ENCODE measurements around the gene KCNQ1.

KCNQ1 gene

GRCh38 chr11:2699531-2700414 is 255.0 kb downstream of the KCNQ1 start, which contains the start of gene KCNQ1OT1:
Gene KCNQ1OT1, minus strand, starts transcription at chr11:2699994.
- peak; percentile 90 for DNase-seq (ENCODE audit: low read depth)

GRCh38 chr11:2700415-2701211 is 255.8 kb downstream of the KCNQ1 start:
- peak; percentile 37 for DNase-seq (ENCODE audit: low read depth)

- DNase-seq (ENCODE audit: low read depth): no peak
These were observed 256.4 kb downstream of the KCNQ1 start for GRCh38 chr11:2701230-2701629.

GRCh38 chr11:2701898-2702434 is 257.2 kb downstream of the KCNQ1 start:
- DNase-seq (ENCODE audit: low read depth): no peak

GRCh38 chr11:2702771-2703362 is 258.1 kb downstream of the KCNQ1 start:
- DNase-seq (ENCODE audit: low read depth): no peak

- DNase-seq (ENCODE audit: low read depth): peak; percentile 77
These were observed 258.7 kb downstream of the KCNQ1 start for GRCh38 chr11:2703363-2704141.

- no peak for DNase-seq (ENCODE audit: low read depth)
These were observed 259.5 kb downstream of the KCNQ1 start for GRCh38 chr11:2704356-2704755.

- no peak for DNase-seq (ENCODE audit: low read depth)
These were observed 260.2 kb downstream of the KCNQ1 start for GRCh38 chr11:2704896-2705606.

- DNase-seq (ENCODE audit: low read depth): no peak
These were observed 261.5 kb downstream of the KCNQ1 start for GRCh38 chr11:2706321-2706720.

- DNase-seq (ENCODE audit: low read depth): no peak
These were observed 262.9 kb downstream of the KCNQ1 start for GRCh38 chr11:2707736-2708135.

- no peak for DNase-seq (ENCODE audit: low read depth)
These were observed 263.4 kb downstream of the KCNQ1 start for GRCh38 chr11:2708151-2708581.

GRCh38 chr11:2708757-2709281 is 264.0 kb downstream of the KCNQ1 start:
- peak; percentile 84 for DNase-seq (ENCODE audit: low read depth)

GRCh38 chr11:2709429-2709828 is 264.6 kb downstream of the KCNQ1 start:
- peak; percentile 97 for DNase-seq (ENCODE audit: low read depth)

GRCh38 chr11:2711161-2711560 is 266.4 kb downstream of the KCNQ1 start:
- DNase-seq (ENCODE audit: low read depth): peak; percentile 62

- no peak for DNase-seq (ENCODE audit: low read depth)
These were observed 268.3 kb downstream of the KCNQ1 start for GRCh38 chr11:2713094-2713493.

GRCh38 chr11:2713661-2714462 is 269.1 kb downstream of the KCNQ1 start:
- no peak for DNase-seq (ENCODE audit: low read depth)

GRCh38 chr11:2714463-2714800 is 269.6 kb downstream of the KCNQ1 start:
- no peak for DNase-seq (ENCODE audit: low read depth)

- no peak for DNase-seq (ENCODE audit: low read depth)
These were observed 270.1 kb downstream of the KCNQ1 start for GRCh38 chr11:2714871-2715270.

GRCh38 chr11:2715716-2716350 is 271.0 kb downstream of the KCNQ1 start:
- no peak for DNase-seq (ENCODE audit: low read depth)
